SK-N-SH treated with all-trans-retinoic acid at 6 μM for 48 hours (cell line): ENCODE results near the gene PLEKHN1.
A peak's percentile ranks its signal among the peaks of the same experiment; 100 is the strongest.
"Not testable (repeated sequence)": the region's sequence is repeated elsewhere in the genome, so short reads cannot be mapped to it uniquely, and the experiment has no call there.

Experiments used
- ATAC-seq: fragments of 200-7000 bp; cut with Tn5 transposase; 3 replicates; pipeline ENCODE4 v1.9.1; 2020; ENCODE audit warnings: mild to moderate bottlenecking, moderate library complexity
- ARNTL ChIP-seq: fragments of 450-650 bp; formaldehyde crosslinking; IDR thresholded peaks from 2 replicates; pipeline ENCODE4 v1.5.0; 2020; ENCODE audit warnings: low read depth, mild to moderate bottlenecking, moderate library complexity, borderline replicate concordance
- BACH2 ChIP-seq: fragments of 250-450 bp; sonication (Bioruptor Pico); IDR thresholded peaks from 2 replicates; pipeline ENCODE4 v1.9.0; 2021; ENCODE audit warnings: mild to moderate bottlenecking, borderline replicate concordance
- CSDC2 ChIP-seq: fragments of 250-450 bp; sonication (Bioruptor Pico); IDR thresholded peaks from 2 replicates; pipeline ENCODE4 v1.5.0; 2020; ENCODE audit warnings: mild to moderate bottlenecking, moderate library complexity
- ESRRG ChIP-seq: fragments of 250-450 bp; sonication (Bioruptor Pico); IDR thresholded peaks from 2 replicates; pipeline ENCODE4 v1.6.1; 2021; ENCODE audit warnings: mild to moderate bottlenecking
- ISL1 ChIP-seq: fragments of 250-450 bp; sonication (Bioruptor Pico); IDR thresholded peaks from 2 replicates; pipeline ENCODE4 v2.1.2; 2022; ENCODE audit warnings: mild to moderate bottlenecking, moderate library complexity
- PATZ1 ChIP-seq: fragments of 250-450 bp; sonication (Bioruptor Pico); IDR thresholded peaks from 2 replicates; pipeline ENCODE4 v1.8.0; 2020; ENCODE audit warnings: mild to moderate bottlenecking, moderate library complexity, borderline replicate concordance
- RARB ChIP-seq: fragments of 250-450 bp; sonication (Bioruptor Pico); IDR thresholded peaks from 2 replicates; pipeline ENCODE4 v1.8.0; 2021; ENCODE audit warnings: mild to moderate bottlenecking, moderate library complexity
- SNAI2 ChIP-seq: fragments of 250-450 bp; sonication (Bioruptor Pico); IDR thresholded peaks from 2 replicates; pipeline ENCODE4 v1.5.0; 2020; ENCODE audit warnings: mild to moderate bottlenecking, moderate library complexity
- TCF4 ChIP-seq: fragments of 250-450 bp; sonication (Bioruptor Pico); IDR thresholded peaks from 2 replicates; pipeline ENCODE4 v1.8.0; 2021; ENCODE audit warnings: mild to moderate bottlenecking, moderate library complexity, borderline replicate concordance
- TOX ChIP-seq: fragments of 250-450 bp; sonication (Bioruptor Pico); IDR thresholded peaks from 2 replicates; pipeline ENCODE4 v1.8.0; 2021; ENCODE audit warnings: mild to moderate bottlenecking, moderate library complexity, borderline replicate concordance
- ZFP3 ChIP-seq: fragments of 250-450 bp; sonication (Bioruptor Pico); IDR thresholded peaks from 2 replicates; pipeline ENCODE4 v1.5.0; 2020; ENCODE audit warnings: mild to moderate bottlenecking, moderate library complexity
- ZFP30 ChIP-seq: fragments of 450-650 bp; formaldehyde crosslinking; IDR thresholded peaks from 2 replicates; pipeline ENCODE4 v1.5.0; 2022; ENCODE audit warnings: mild to moderate bottlenecking, moderate library complexity
- ZNF565 ChIP-seq: fragments of 450-650 bp; formaldehyde crosslinking; conservative IDR thresholded peaks from 2 replicates; pipeline ENCODE4 v1.5.0; 2020; ENCODE audit warnings: low read depth, mild to moderate bottlenecking, moderate library complexity
- ZNF70 ChIP-seq: fragments of 450-650 bp; formaldehyde crosslinking; IDR thresholded peaks from 2 replicates; pipeline ENCODE4 v1.5.0; 2020; ENCODE audit warnings: mild to moderate bottlenecking, moderate library complexity
- ZNF8 ChIP-seq: fragments of 450-650 bp; formaldehyde crosslinking; IDR thresholded peaks from 2 replicates; pipeline ENCODE4 v1.5.0; 2020; ENCODE audit warnings: mild to moderate bottlenecking, moderate library complexity
- TF ChIP-seq, protein P1 (sequence below): fragments of 250-450 bp; sonication (Bioruptor Pico); IDR thresholded peaks from 2 replicates; pipeline ENCODE4 v1.5.1; 2021; ENCODE audit warnings: mild to moderate bottlenecking, moderate library complexity
- TF ChIP-seq, protein P2 (sequence below): fragments of 250-450 bp; sonication (Bioruptor Pico); IDR thresholded peaks from 2 replicates; pipeline ENCODE4 v1.5.1; 2020; ENCODE audit warnings: low read depth, mild to moderate bottlenecking, moderate library complexity
- TF ChIP-seq, protein P3 (sequence below): fragments of 250-450 bp; sonication (Bioruptor Pico); IDR thresholded peaks from 2 replicates; pipeline ENCODE4 v1.8.0; 2021; ENCODE audit warnings: low read depth, mild to moderate bottlenecking, moderate library complexity, borderline replicate concordance

PLEKHN1 gene

DNA sequence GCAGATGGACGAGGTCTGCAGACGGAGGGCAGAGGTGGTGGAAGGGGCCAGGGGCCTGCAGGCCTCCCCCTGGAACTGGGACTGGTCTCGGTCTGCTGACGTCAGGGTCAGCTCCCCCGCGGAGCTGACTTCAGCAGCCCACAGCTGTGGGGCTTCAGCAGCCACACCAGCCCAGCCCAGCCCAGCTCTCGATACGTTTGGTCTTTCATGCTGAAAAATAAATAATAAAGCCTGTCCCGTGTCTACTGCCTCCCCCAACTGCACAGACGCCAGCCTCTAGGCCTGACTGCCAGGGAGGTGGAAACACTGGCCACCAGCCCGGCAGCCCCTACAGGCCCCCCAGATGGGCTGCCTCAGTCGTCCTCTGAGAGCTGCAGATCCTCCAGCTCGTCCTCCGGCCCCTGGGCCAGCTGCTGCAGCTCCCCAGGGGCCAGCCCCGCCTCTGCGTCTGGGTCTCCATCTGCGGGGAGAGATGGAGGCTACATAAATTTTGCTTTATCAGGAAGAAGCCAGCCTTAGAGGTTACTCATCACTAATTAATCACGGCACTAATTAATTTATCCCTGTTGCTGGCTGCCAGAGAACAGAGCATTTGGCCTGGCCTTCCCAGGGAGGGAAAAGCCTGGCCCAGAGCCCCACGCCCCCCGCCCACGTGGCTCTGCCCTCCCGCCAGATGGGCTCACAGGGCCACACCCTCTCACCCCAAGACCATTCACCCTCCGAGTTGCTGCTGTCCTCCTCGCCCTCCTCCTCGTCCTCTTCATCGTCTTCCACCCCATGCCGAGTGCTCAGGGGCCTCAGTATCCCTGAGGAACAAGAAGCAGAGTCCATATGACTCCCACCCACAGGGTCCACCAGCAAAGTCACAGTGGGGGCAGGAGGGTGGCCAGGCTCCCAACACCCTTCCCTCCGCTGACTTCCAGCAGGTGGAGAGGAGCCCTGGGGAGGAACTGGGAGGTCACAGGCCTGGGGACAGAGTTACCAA, 21.6 kb upstream of the PLEKHN1 start:
- TF ChIP-seq, protein P1, sequence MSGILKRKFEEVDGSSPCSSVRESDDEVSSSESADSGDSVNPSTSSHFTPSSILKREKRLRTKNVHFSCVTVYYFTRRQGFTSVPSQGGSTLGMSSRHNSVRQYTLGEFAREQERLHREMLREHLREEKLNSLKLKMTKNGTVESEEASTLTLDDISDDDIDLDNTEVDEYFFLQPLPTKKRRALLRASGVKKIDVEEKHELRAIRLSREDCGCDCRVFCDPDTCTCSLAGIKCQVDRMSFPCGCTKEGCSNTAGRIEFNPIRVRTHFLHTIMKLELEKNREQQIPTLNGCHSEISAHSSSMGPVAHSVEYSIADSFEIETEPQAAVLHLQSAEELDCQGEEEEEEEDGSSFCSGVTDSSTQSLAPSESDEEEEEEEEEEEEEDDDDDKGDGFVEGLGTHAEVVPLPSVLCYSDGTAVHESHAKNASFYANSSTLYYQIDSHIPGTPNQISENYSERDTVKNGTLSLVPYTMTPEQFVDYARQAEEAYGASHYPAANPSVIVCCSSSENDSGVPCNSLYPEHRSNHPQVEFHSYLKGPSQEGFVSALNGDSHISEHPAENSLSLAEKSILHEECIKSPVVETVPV = no peak
- TF ChIP-seq TOX (CRISPR knock-in tag) = no peak
- peak; percentile 43 for TF ChIP-seq TCF4 (CRISPR knock-in tag)
- TF ChIP-seq ARNTL = no peak
- TF ChIP-seq RARB (CRISPR knock-in tag) = no peak
- TF ChIP-seq ESRRG = no peak
- peak; percentile 63; the same call in 1 of the 2 replicates for TF ChIP-seq PATZ1 (CRISPR knock-in tag)
- TF ChIP-seq, protein P2, sequence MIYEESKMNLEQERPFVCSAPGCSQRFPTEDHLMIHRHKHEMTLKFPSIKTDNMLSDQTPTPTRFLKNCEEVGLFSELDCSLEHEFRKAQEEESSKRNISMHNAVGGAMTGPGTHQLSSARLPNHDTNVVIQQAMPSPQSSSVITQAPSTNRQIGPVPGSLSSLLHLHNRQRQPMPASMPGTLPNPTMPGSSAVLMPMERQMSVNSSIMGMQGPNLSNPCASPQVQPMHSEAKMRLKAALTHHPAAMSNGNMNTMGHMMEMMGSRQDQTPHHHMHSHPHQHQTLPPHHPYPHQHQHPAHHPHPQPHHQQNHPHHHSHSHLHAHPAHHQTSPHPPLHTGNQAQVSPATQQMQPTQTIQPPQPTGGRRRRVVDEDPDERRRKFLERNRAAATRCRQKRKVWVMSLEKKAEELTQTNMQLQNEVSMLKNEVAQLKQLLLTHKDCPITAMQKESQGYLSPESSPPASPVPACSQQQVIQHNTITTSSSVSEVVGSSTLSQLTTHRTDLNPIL (CRISPR knock-in tag) = 0 out of 2 replicates have a peak, but pooled peaks have one; percentile 23
- TF ChIP-seq ZNF565 = no peak
- TF ChIP-seq ZNF8 = no peak
- TF ChIP-seq, protein P3, sequence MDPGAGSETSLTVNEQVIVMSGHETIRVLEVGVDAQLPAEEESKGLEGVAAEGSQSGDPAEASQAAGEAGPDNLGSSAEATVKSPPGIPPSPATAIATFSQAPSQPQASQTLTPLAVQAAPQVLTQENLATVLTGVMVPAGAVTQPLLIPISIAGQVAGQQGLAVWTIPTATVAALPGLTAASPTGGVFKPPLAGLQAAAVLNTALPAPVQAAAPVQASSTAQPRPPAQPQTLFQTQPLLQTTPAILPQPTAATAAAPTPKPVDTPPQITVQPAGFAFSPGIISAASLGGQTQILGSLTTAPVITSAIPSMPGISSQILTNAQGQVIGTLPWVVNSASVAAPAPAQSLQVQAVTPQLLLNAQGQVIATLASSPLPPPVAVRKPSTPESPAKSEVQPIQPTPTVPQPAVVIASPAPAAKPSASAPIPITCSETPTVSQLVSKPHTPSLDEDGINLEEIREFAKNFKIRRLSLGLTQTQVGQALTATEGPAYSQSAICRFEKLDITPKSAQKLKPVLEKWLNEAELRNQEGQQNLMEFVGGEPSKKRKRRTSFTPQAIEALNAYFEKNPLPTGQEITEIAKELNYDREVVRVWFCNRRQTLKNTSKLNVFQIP (CRISPR knock-in tag) = no peak
- TF ChIP-seq SNAI2 (CRISPR knock-in tag) = no peak
- 0 out of 2 replicates have a peak, but pooled peaks have one; percentile 44 for TF ChIP-seq ZFP3 (CRISPR knock-in tag)
- TF ChIP-seq CSDC2 = no peak; the same call in 1 of the 2 replicates
- no peak for TF ChIP-seq BACH2 (CRISPR knock-in tag)
- no peak for TF ChIP-seq ZNF70 (CRISPR knock-in tag)
- no peak for TF ChIP-seq ZFP30 (CRISPR knock-in tag)
- peak; percentile 2 for ATAC-seq

- TF ChIP-seq SNAI2 (CRISPR knock-in tag) (no peak), ISL1 (CRISPR knock-in tag) (no peak), TCF4 (CRISPR knock-in tag) (no peak), ESRRG (no peak)
- no peak for ATAC-seq
Observed at GRCh38 chr1:945688-946556, 20.4 kb upstream of the PLEKHN1 start.

- ATAC-seq = not testable (repeated sequence)
Observed at GRCh38 chr1:946811-947210, 19.5 kb upstream of the PLEKHN1 start.

DNA sequence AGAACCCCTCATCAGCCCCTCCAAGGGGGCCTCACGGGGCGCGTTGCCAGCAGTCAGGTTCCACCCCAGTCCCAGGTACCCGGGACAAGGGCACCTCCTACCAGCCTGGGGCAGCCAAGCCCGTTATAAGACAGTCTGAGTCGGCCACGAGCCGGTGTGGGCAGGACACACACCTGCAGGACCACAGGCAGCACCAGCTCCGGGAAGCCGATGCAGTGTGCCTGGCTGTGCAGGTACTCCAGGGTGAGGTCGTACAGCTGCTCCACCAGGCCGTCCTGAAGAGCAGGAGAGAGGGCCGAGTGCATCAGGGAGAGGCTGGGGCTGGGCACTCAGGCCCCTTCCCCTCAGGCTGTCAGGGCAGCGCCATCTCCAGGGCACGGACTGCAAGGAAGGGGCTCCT, 18.3 kb upstream of the PLEKHN1 start:
- ATAC-seq = no peak
- TF ChIP-seq BACH2 (CRISPR knock-in tag) (no peak), TOX (CRISPR knock-in tag) (no peak), RARB (CRISPR knock-in tag) (no peak)

DNA sequence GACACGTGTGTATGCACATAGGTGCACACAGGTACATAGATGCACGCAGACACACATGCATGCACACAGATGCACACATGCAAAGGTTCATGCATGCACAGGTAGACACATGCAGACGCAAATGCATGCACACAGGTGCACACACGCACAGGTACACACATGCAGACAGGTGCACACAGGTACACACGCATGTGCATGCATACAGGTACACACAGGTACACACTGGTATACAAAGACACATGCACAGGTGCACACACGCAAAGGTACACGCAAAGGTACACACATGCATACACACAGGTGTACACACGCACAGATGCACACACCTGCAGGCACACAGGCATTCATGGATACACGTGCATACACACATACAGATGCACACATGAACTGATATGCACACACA, 16.0 kb upstream of the PLEKHN1 start:
- ATAC-seq = no peak
- TF ChIP-seq ISL1 (CRISPR knock-in tag) (no peak), TOX (CRISPR knock-in tag) (no peak), ZFP3 (CRISPR knock-in tag) (no peak)
